ENCODE measurements around the gene AP5S1. TPM values are rescaled to one million over a fixed set of nuclear protein-coding genes. Genes with fewer than 3 reads are reported as not detected.

AP5S1 gene
- total RNA-seq, 4 donors from 2014 or later: under 0.01 to 18.6 (median 9.5) TPM

- H3K4me3 ChIP-seq: peak overlapping the region; percentile 41 to 46
- no peak for TF ChIP-seq POLR2A (IDR thresholded peaks at IDR 0.05)
- peak in 1 of 4 experiments; percentile 16 for TF ChIP-seq CTCF (IDR thresholded peaks at IDR 0.05)
- H3K36me3 ChIP-seq: no peaks in the 10 kb centered on the region
- H3K9me3 ChIP-seq: no peaks in the 10 kb centered on the region
- H3K27ac ChIP-seq: peak overlapping the region; percentile 34 to 50
- no peaks in the 10 kb centered on the region for H3K27me3 ChIP-seq
- H3K4me1 ChIP-seq: peaks cover 0 to 14% of the 10 kb centered on the region in 2 donors
- DNase-seq: peak; percentile 70 to 75
- intact Hi-C loops (cut with DNase I; ENCODE audit: low total_unique reads): no loop called here
Measured at GRCh38 chr20:3777716-3778629, 42.4 kb upstream of the AP5S1 start.

GRCh38 chr20:3778976-3779375, 41.4 kb upstream of the AP5S1 start:
- intact Hi-C loops (cut with DNase I; ENCODE audit: low total_unique reads): no loop called here

GRCh38 chr20:3781153-3781910, 39.0 kb upstream of the AP5S1 start, which contains the start of gene SPEF1:
TSS of gene SPEF1 (minus strand) at chr20:3781448. CDS start at chr20:3781287, 161 bp downstream.
- H3K4me1 ChIP-seq: peaks cover 4 to 33% of the 10 kb centered on the region in 2 donors
- H3K4me3 ChIP-seq: peak within 1 kb of the TSS in 1 of 2 donors; percentile 26
- H3K27me3 ChIP-seq: no peaks in the 10 kb centered on the region
- DNase-seq: peak; percentile 74 to 90
- TF ChIP-seq POLR2A (IDR thresholded peaks at IDR 0.05) (peak in 1 of 2 donors; percentile 14), CTCF (IDR thresholded peaks at IDR 0.05) (peak; percentile 37 to 70 (median 49))
- intact Hi-C loops (cut with DNase I; ENCODE audit: low total_unique reads): no loop called here
- no peaks in the 10 kb centered on the region for H3K9me3 ChIP-seq
- peak within 1 kb of the TSS; percentile 52 to 62 for H3K27ac ChIP-seq
- H3K36me3 ChIP-seq: no peaks in the 10 kb centered on the region

More at GRCh38 chr20:3778976-3779375, 41.4 kb upstream of the AP5S1 start:
- no peaks in the 10 kb centered on the region for H3K36me3 ChIP-seq
- H3K4me1 ChIP-seq: peaks cover 0 to 17% of the 10 kb centered on the region in 2 donors
- no peak overlapping the region for H3K27ac ChIP-seq
- TF ChIP-seq CTCF (IDR thresholded peaks at IDR 0.05) (no peak), POLR2A (IDR thresholded peaks at IDR 0.05) (no peak)
- no peaks in the 10 kb centered on the region for H3K9me3 ChIP-seq
- no peak for DNase-seq
- no peaks in the 10 kb centered on the region for H3K27me3 ChIP-seq
- no peak overlapping the region for H3K4me3 ChIP-seq

- Histone ChIP-seq H3K36me3 (no peaks in the 10 kb centered on the region), H3K27me3 (no peaks in the 10 kb centered on the region), H3K4me3 (no peak overlapping the region), H3K27ac (no peak overlapping the region), H3K4me1 (peaks cover 4 to 29% of the 10 kb centered on the region in 2 donors), H3K9me3 (no peaks in the 10 kb centered on the region)
- no peak for DNase-seq
- TF ChIP-seq CTCF (IDR thresholded peaks at IDR 0.05) (no peak), POLR2A (IDR thresholded peaks at IDR 0.05) (no peak)
- intact Hi-C loops (cut with DNase I; ENCODE audit: low total_unique reads): no loop called here
Measured at GRCh38 chr20:3782597-3782996, 37.8 kb upstream of the AP5S1 start.

Data from uterus (tissue), 4 donors.